Fibroblast of pulmonary artery (primary cell): ENCODE measurements around the gene CHST8.

Experiments used
- DNase-seq: peaks from one replicate; pipeline ENCODE4 v3.0.0-alpha.2; 2010; ENCODE audit warnings: low read depth
- H3K4me3 ChIP-seq: replicated peaks from 2 replicates; pipeline ENCODE4 v1.5.1; 2011; ENCODE audit warnings: low read depth, mild to moderate bottlenecking, control low read depth, low read length, moderate library complexity
- TF ChIP-seq, protein P1 (sequence below): IDR thresholded peaks from 2 replicates; pipeline ENCODE4 v1.5.1; 2011; ENCODE audit warnings: mild to moderate bottlenecking, control low read depth, low read length, inconsistent platforms; ENCODE audit errors: missing control alignments

The CHST8 gene

DNA sequence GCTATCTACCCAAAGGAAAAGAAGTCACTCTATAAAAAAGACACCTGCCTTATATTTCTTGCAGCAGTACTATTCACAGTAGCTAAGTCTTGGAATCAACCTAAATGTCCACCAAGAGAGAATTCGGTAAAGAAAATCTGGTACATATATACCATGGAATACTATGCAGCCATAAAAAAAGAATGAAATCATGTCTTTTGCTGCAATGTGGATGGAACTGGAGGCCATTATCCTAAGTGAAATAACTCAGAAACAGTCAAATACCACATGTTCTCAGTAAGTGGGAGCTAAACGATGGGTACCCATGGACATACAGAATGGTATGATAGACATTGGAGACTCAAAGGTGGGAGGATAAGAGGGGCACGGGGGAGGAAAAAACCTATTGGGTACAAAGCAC lies 92.4 kb downstream of the CHST8 start:
- H3K4me3 ChIP-seq = no peak overlapping the region
- no peak for DNase-seq
- TF ChIP-seq, protein P1, sequence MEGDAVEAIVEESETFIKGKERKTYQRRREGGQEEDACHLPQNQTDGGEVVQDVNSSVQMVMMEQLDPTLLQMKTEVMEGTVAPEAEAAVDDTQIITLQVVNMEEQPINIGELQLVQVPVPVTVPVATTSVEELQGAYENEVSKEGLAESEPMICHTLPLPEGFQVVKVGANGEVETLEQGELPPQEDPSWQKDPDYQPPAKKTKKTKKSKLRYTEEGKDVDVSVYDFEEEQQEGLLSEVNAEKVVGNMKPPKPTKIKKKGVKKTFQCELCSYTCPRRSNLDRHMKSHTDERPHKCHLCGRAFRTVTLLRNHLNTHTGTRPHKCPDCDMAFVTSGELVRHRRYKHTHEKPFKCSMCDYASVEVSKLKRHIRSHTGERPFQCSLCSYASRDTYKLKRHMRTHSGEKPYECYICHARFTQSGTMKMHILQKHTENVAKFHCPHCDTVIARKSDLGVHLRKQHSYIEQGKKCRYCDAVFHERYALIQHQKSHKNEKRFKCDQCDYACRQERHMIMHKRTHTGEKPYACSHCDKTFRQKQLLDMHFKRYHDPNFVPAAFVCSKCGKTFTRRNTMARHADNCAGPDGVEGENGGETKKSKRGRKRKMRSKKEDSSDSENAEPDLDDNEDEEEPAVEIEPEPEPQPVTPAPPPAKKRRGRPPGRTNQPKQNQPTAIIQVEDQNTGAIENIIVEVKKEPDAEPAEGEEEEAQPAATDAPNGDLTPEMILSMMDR = no peak

DNA sequence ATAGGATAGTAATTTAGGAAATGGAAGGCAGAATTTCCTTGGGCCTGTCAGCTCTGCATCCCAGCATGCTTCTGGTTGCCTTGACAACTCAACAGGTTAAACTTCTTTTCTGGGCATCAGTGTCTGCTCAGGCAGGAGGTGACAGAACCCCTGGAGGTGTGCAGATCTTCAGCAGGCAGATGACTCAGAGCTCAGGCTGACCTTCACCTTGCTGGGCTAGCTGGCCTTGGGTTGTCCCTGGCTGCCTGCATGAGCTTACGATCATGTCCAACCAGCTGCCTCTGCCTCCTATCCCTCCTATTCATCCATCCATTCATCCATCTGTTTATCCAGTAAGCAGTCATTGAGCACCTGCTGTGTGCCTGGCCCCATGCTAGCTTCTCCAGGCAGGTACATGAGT lies 93.7 kb downstream of the CHST8 start:
- H3K4me3 ChIP-seq = no peak overlapping the region
- TF ChIP-seq, protein P1 = no peak
- DNase-seq = no peak

DNA sequence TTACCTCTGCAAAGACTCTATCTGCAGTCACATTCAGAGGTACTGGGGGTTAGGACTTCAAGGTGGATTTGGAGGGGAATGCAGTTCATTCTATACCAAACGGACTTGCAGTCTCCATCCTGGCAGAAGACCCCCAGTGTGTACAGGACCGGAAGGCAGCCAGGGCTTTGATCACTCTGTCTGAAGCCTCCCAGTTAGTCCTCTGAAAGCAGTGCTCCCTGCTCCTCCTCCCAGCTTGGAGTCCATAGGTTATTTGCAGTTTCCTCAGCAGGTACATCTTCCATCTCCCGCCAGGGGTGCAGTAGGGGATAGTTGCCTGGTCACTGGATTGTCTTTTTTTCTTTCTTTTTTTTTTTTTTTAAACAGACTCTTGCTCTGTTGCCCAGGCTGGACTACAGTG lies 96.1 kb downstream of the CHST8 start:
- DNase-seq = no peak
- TF ChIP-seq, protein P1 = no peak
- H3K4me3 ChIP-seq = no peak overlapping the region

DNA sequence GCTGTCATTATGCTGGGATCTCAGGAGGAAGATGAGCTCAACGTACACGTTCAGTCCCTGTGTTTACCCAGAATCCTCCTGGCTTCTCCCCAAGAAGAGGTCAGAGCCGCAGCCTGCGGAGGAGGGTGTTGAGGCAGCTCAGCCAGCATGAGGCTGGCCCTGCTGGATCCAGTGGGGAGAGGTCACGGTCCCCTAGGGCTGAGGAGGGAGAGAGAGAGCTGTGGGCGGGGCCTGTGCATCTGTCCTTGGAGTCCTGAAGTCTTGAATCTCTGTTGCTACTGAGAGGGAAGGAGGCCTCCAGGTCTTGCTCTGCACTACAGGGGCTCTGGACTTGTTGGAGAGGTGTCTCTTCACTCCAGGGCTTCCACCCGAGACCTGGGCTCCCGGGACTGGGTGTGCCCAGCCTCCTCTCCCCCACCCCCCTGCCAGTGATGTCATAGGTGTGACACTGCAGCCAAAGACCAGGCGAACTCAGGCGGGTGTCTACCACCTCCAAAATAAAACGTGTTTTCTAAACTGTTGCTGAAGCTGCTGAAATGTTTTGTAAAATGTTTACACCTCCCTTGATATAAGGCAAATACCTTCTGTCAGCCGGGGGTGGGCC lies 97.0 kb downstream of the CHST8 start:
- H3K4me3 ChIP-seq = no peak overlapping the region
- no peak for DNase-seq
- TF ChIP-seq, protein P1 = no peak

DNA sequence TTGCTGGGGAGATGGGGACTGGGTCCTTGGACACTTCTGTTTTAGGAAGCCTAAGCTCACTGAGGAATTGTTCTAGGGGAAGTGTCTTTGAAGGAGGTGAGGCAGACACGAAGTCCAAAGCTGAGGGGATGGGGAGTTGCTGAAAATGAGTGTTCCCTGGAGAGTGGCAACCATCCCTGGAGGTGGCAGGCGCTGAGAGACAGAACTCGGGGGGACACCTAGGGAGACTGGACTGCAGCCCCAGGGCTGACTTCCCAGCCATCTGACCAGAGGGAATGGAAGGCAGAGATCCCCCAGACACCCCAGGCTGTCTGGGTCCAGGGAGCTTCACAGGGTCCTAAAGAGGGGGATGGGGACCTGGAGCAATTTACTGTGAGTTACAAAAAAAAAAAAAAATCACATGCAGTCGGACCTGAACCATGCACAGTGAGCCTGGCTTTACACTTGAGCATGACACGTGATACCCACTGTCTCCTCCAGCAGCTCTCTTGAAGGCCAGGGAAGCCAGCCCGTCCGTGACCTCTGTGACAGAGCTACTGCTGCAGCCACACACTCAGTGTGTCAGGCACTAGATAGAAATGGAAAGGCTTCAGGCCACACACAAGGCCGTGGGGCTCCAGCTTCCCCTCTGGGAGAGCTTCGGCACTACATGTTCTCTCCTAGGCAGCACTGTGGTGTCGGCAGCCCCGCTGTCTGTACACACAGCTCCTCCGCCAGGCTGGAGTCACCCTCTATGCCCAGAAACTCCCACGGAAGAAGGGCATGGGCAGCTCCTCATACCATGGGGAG lies 97.8 kb downstream of the CHST8 start:
- TF ChIP-seq, protein P1 = no peak

DNA sequence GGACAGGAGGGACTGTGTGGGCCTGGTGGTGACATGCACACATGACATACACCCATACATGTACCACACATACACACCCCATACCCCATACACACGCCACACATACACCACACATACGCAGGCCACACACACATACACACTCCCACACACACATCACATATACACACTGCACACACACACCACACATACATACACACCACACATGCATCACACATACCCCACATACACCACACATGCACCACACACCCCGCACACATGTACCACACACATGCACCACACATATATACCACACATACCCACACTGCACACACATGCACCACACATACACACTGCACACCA lies 98.4 kb downstream of the CHST8 start:
- DNase-seq = no peak
- H3K4me3 ChIP-seq = no peak overlapping the region
- TF ChIP-seq, protein P1 = no peak

More for the DNA sequence above, 97.8 kb downstream of the CHST8 start:
- DNase-seq = no peak
- H3K4me3 ChIP-seq = no peak overlapping the region
